ENCODE data around the gene HOXB5.

DNA sequence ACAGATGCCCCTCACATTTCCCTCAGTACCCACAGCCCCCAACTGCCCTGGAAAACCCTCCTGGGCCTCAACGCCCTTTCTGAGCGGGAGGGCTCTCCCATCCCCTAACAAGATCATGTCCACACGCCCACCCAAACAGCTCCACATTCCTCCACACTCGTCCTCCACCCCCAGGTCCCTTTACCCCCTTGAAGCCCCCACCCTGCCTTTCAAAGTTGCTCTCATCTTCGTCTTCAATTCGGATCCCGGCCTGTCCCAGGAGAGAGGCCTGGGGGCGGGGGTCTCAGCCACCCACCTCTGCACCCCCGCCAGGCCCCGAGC is 29.8 kb downstream of the HOXB5 start:
- TF ChIP-seq, protein P1, sequence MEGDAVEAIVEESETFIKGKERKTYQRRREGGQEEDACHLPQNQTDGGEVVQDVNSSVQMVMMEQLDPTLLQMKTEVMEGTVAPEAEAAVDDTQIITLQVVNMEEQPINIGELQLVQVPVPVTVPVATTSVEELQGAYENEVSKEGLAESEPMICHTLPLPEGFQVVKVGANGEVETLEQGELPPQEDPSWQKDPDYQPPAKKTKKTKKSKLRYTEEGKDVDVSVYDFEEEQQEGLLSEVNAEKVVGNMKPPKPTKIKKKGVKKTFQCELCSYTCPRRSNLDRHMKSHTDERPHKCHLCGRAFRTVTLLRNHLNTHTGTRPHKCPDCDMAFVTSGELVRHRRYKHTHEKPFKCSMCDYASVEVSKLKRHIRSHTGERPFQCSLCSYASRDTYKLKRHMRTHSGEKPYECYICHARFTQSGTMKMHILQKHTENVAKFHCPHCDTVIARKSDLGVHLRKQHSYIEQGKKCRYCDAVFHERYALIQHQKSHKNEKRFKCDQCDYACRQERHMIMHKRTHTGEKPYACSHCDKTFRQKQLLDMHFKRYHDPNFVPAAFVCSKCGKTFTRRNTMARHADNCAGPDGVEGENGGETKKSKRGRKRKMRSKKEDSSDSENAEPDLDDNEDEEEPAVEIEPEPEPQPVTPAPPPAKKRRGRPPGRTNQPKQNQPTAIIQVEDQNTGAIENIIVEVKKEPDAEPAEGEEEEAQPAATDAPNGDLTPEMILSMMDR (conservative IDR thresholded peaks at IDR 0.05 in 1 of 2, IDR thresholded peaks at IDR 0.05 in 1 of 2; ENCODE audit: extremely low read depth in 1 of 2, insufficient read depth in 1 of 2, low read depth in 1 of 2, low read length in 2 of 2) = no peak
- TF ChIP-seq EZH2 (IDR thresholded peaks at IDR 0.05; ENCODE audit: borderline replicate concordance, low read length) = no peak
